Mammary epithelial cell (primary cell): ENCODE data around the gene USP47.
A peak's percentile ranks its signal among the peaks of the same experiment; 100 is the strongest.

Source experiments
- CTCF ChIP-seq, 2 donors: IDR thresholded peaks in 1 of 2; conservative IDR thresholded peaks in 1 of 2; 2 replicates each; pipeline ENCODE4 v1.5.1; 2011 to 2012; ENCODE audit warnings: inconsistent platforms in 2 of 2, low read length in 2 of 2, mild to moderate bottlenecking in 2 of 2, control low read depth in 1 of 2, low read depth in 1 of 2; ENCODE audit not compliant: insufficient read depth in 1 of 2; ENCODE audit errors: extremely low read depth in 1 of 2
- EZH2 ChIP-seq: IDR thresholded peaks from 2 replicates; pipeline ENCODE4 v1.6.1; 2012; ENCODE audit warnings: low read length, inconsistent platforms, borderline replicate concordance

GRCh38 chr11:11841723-11842420 lies at the start of gene USP47:
- TF ChIP-seq CTCF (conservative IDR thresholded peaks at IDR 0.05 in 1 of 2, IDR thresholded peaks at IDR 0.05 in 1 of 2; ENCODE audit: extremely low read depth in 1 of 2, insufficient read depth in 1 of 2, low read depth in 1 of 2, low read length in 2 of 2), result peak; percentile 32 to 69
- TF ChIP-seq EZH2, result no peak
